OCI-LY1 (cell line): ENCODE data around the gene PLIN5.

Experiments used
- H2AFZ ChIP-seq: fragments of 200-600 bp; sonication (generic), shearing (Covaris generic); 2 replicates; pipeline ENCODE4 v1.6.0; 2014; ENCODE audit warnings: antibody characterized with exemption, mild to moderate bottlenecking, low read length
- H3F3A ChIP-seq: fragments of 200-600 bp; sonication (generic), shearing (Covaris generic); 2 replicates; pipeline ENCODE4 v1.6.0; 2014; ENCODE audit warnings: mild to moderate bottlenecking, antibody characterized with exemption, low read length, moderate library complexity; ENCODE audit not compliant: insufficient read depth
- H3K27ac ChIP-seq: fragments of 200-600 bp; sonication (generic); 2 replicates; pipeline ENCODE4 v1.5.1; 2014; ENCODE audit warnings: low read length, mixed run types, mild to moderate bottlenecking, low read depth; ENCODE audit not compliant: poor library complexity, severe bottlenecking
- H3K27me3 ChIP-seq: fragments of 200-600 bp; sonication (generic); 2 replicates; pipeline ENCODE4 v1.6.0; 2014; ENCODE audit warnings: antibody characterized with exemption, mild to moderate bottlenecking, low read length, moderate library complexity; ENCODE audit not compliant: insufficient read depth
- H3K36me3 ChIP-seq: fragments of 200-600 bp; sonication (generic); 2 replicates; pipeline ENCODE4 v1.6.1; 2014; ENCODE audit warnings: mild to moderate bottlenecking, antibody characterized with exemption, low read length, moderate library complexity, mixed read lengths; ENCODE audit not compliant: insufficient read depth
- H3K4me1 ChIP-seq: fragments of 200-600 bp; sonication (generic); 2 replicates; pipeline ENCODE4 v1.5.1; 2014; ENCODE audit warnings: mild to moderate bottlenecking, low read length, moderate library complexity; ENCODE audit not compliant: insufficient read depth, severe bottlenecking
- H3K4me2 ChIP-seq: fragments of 200-600 bp; sonication (generic), shearing (Covaris generic); 2 replicates; pipeline ENCODE4 v1.6.1; 2014; ENCODE audit warnings: low read length
- H3K4me3 ChIP-seq: fragments of 200-600 bp; sonication (generic); 2 replicates; pipeline ENCODE4 v1.5.1; 2014; ENCODE audit warnings: low read length, low read depth, mild to moderate bottlenecking, mixed read lengths; ENCODE audit not compliant: poor library complexity, severe bottlenecking
- H3K79me2 ChIP-seq: fragments of 200-600 bp; shearing (Covaris generic); 2 replicates; pipeline ENCODE4 v1.6.1; 2016; ENCODE audit warnings: mixed run types, low read length, mixed read lengths; ENCODE audit not compliant: insufficient read depth
- H3K9ac ChIP-seq: fragments of 200-600 bp; sonication (generic), shearing (Covaris generic); 2 replicates; pipeline ENCODE4 v1.6.1; 2014; ENCODE audit warnings: mild to moderate bottlenecking, low read length, mixed read lengths
- H3K9me2 ChIP-seq: fragments of 200-600 bp; sonication (generic), shearing (Covaris generic); 2 replicates; pipeline ENCODE4 v1.6.1; 2014; ENCODE audit warnings: low read depth, mild to moderate bottlenecking, low read length, mixed read lengths
- H3K9me3 ChIP-seq: fragments of 200-600 bp; shearing (Covaris generic); 2 replicates; pipeline ENCODE4 v1.6.1; 2014; ENCODE audit warnings: low read length, mixed read lengths
- H4K20me1 ChIP-seq: fragments of 200-600 bp; sonication (generic), shearing (Covaris generic); 2 replicates; pipeline ENCODE4 v1.6.0; 2016; ENCODE audit warnings: mild to moderate bottlenecking, low read length; ENCODE audit not compliant: insufficient read depth
- CTCF ChIP-seq: fragments of 200-600 bp; sonication (generic), shearing (Covaris generic); IDR thresholded peaks from 2 replicates; pipeline ENCODE4 v1.5.1; 2017; ENCODE audit warnings: mild to moderate bottlenecking, antibody characterized with exemption, low read length, moderate library complexity, mixed read lengths
- EZH2 ChIP-seq: fragments of 200-600 bp; sonication (generic), shearing (Covaris generic); IDR thresholded peaks from 2 replicates; pipeline ENCODE4 v1.8.0; 2017; ENCODE audit warnings: borderline replicate concordance, mixed run types, mild to moderate bottlenecking, antibody characterized with exemption, low read length, moderate library complexity, mixed read lengths

Gene PLIN5

GRCh38 chr19:4510435-4511255 is 24.4 kb downstream of the PLIN5 start:
- Histone ChIP-seq H2AFZ (no peak overlapping the region), H3K9ac (no peak overlapping the region), H3K4me1 (no peaks in the 10 kb centered on the region), H3K36me3 (peaks cover 3% of the 10 kb centered on the region; the same call in 1 of the 2 replicates), H3K9me2 (no peaks in the 10 kb centered on the region), H3K4me3 (no peak overlapping the region), H3K27ac (no peak overlapping the region), H3K27me3 (no peaks in the 10 kb centered on the region), H4K20me1 (no peaks in the 10 kb centered on the region), H3K79me2 (no peaks in the 10 kb centered on the region), H3K4me2 (no peak overlapping the region), H3K9me3 (no peaks in the 10 kb centered on the region), H3F3A (no peaks in the 10 kb centered on the region)
- no peak for TF ChIP-seq CTCF
- TF ChIP-seq EZH2, result no peak

GRCh38 chr19:4508698-4509097 is 26.3 kb downstream of the PLIN5 start:
- Histone ChIP-seq H3F3A (no peaks in the 10 kb centered on the region), H3K9me2 (no peaks in the 10 kb centered on the region)

GRCh38 chr19:4507804-4508203 is 27.2 kb downstream of the PLIN5 start:
- Histone ChIP-seq H3K9ac (no peak overlapping the region), H3K27ac (no peak overlapping the region), H3K79me2 (no peaks in the 10 kb centered on the region), H3K4me3 (no peak overlapping the region), H3K4me1 (no peaks in the 10 kb centered on the region), H2AFZ (no peak overlapping the region), H3F3A (no peaks in the 10 kb centered on the region), H3K36me3 (peaks cover 7% of the 10 kb centered on the region; the same call in 1 of the 2 replicates), H3K4me2 (no peak overlapping the region), H3K27me3 (no peaks in the 10 kb centered on the region), H4K20me1 (no peaks in the 10 kb centered on the region), H3K9me2 (no peaks in the 10 kb centered on the region), H3K9me3 (no peaks in the 10 kb centered on the region)
- TF ChIP-seq EZH2, result no peak
- no peak for TF ChIP-seq CTCF

More at GRCh38 chr19:4508698-4509097, 26.3 kb downstream of the PLIN5 start:
- Histone ChIP-seq H4K20me1 (no peaks in the 10 kb centered on the region), H3K4me1 (no peaks in the 10 kb centered on the region), H3K4me3 (no peak overlapping the region), H3K9me3 (no peaks in the 10 kb centered on the region), H3K4me2 (no peak overlapping the region), H2AFZ (no peak overlapping the region), H3K36me3 (peaks cover 7% of the 10 kb centered on the region; the same call in 1 of the 2 replicates), H3K27me3 (no peaks in the 10 kb centered on the region), H3K9ac (no peak overlapping the region), H3K79me2 (no peaks in the 10 kb centered on the region), H3K27ac (no peak overlapping the region)
- no peak for TF ChIP-seq CTCF
- TF ChIP-seq EZH2, result no peak
